NCI-H446 (cell line): ENCODE results near the gene SLC2A3.
A peak's percentile ranks its signal among the peaks of the same experiment; 100 is the strongest.
"Not testable (repeated sequence)": the region's sequence is repeated elsewhere in the genome, so short reads cannot be mapped to it uniquely, and the experiment has no call there.

Source experiments
- DNase-seq, 2 experiments: peaks; one replicate each; lab custom pipeline; 2025; lab: John Stamatoyannopoulos, UW

The SLC2A3 gene

DNA sequence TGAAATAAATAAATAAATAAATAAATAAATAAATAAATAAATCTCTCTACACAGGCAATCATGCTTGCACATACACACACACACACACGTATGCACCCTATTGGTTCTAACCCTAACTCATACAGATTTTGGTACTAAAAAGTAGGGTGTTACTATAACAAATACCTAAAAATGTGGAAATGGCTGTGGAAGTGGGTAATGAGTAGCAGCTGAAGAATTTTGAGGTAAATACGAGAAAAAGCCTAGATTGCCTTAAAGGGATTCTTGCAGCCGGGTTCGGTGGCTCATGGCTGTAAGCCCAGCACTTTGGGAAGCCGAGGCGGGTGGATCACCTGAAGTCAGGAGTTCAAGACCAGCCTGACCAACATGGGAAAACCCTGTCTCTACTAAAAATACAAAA, 15.7 kb upstream of the SLC2A3 start:
- no peak for DNase-seq

DNA sequence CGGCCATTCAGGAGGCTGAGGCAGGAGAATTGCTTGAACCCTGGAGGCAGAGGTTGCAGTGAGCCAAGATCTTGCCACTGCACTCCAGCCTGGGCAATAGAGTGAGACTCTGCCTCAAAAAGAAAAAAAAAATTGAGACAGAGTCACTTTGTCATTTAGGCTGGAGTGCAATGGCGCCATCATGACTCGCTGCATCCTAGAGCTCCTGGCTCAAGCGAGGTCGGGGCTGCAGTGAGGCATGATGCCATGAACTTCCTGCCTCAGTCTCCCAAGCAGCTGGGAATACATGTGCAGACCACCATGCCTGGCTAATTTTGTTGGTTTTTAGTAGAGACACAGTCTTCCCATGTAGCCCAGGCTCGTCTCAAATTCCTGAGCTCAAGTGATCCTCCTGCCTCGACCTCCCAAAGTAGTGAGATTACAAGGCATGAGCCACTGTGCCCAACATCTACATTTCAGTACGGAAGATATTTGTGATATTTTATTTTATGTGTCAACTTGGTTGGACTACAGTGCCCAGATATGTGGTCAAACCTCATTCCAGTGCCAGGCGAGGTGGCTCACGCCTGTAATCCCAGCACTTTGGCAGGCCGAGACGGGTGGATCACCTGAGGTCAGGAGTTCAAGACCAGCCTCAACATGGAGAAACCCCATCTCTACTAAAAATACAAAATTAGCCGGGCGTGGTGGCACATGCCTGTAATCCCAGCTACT, 14.4 kb upstream of the SLC2A3 start:
- not testable (repeated sequence) for DNase-seq

DNA sequence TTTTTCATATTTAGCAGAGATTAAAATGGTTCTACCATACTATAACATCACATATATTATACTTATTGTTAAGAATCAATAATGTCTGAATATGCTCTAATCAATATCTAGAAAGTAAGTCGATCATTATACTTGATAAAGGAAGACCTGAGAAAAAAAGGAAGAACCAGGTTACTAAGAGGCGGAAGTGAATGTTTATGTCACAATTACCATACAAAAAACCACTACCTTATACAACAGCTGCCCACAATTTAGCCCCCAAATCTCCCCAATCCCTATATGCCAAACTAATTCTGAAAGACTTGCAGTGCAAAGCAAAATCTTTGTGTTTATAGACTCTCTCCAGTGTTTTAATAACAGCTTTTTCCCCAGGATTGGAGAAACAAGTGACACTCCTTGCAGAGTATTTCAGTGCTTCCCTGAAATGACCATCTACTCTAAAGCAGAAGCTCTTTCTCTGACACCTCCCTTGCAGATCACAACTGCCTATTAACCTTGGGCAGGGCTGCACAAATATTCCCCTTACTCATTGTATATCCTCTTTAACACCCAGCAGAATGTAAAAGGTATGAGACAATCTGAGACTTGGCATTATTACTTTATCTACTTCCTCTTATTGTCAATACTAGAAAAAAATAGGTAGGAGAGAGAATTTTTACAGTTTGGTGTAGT, 12.7 kb upstream of the SLC2A3 start:
- DNase-seq = no peak

DNA sequence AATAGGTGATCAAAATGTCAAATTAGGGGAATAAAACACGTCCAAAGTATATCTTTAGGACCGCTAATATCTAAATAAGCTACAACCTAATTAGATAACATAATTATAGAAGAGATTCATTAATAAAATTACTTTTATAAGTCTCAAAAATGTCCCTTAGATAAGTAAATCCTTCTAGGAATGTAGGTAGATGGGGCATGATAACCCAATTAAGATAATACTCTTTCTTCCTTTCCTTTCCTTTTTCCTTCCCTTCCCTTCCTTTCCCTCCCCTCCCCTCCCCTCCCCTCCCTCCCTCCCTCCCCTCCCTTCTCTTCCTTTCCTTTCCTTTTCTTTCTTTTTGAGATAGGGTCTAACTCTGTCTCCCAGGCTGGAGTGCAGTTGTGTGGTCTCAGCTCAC, 11.0 kb upstream of the SLC2A3 start:
- no peak for DNase-seq

DNA sequence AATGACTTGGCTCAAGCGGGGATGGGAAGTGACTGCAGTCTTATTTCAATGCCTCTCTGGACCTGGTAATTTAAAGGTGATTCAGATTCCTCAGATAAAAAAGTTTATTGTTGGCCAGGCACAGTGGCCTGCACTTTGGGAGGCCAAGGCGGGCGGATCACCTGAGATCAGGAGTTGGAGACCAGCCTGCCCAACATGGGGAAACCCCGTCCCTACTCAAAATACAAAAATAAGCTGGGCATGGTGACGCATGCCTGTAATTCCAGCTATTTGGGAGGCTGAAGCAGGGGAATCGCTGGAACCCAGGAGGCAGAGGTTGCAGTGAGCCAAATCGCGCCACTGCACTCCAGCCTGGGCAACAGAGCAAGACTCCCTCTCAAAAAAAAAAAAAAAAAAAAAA, 8.8 kb upstream of the SLC2A3 start:
- DNase-seq = not testable (repeated sequence)

DNA sequence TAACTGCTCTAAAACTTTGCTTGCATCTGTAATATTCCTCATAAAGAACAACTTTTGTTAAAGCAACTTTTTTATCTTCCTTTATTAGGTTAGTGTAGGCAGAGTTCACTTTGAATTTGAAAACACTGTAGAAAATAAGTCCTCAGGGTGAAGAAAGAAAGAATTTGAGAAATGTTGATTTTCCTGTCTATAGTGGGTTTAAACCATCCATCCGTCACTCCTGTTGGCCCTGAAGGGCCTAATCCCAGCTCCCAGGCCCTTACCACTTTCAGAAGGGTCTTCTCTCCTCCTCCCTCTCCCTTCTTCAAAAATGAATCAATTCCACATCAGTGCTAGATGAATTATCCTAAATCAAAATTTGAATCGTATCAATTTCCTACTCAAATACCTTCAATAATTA, 4.9 kb upstream of the SLC2A3 start:
- DNase-seq = no peak

DNA sequence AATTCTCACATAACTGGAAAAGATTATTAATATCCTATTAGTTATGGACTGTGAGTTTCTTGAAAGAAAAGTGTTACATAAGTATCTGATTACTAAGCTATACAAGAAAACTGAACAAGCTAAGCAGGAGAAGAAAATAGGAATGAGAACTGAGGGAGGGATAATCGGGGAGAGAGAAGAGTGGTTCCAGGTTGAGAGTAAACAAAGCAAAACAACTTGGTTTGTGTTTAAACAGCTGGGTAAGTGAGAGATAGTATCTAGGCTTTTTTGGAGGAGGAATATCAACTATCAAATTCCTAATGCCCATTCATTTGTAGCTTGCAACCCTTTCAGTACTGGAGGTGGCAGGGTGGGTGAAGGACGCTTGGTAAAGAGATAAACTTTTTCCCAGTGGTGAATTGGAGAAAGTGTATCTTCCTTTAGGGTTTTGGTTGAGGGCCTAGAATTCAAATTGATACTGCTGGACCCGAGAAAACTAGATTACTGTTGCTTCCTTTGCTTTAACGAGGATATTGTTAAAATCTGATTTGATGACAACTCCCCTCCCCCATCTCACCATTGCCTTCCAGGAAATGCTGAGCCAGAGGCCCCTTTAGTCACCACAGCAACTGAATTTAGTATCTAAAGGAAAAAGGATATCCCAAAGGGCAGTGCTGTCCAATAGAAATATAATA, 2.0 kb upstream of the SLC2A3 start:
- no peak for DNase-seq

DNA sequence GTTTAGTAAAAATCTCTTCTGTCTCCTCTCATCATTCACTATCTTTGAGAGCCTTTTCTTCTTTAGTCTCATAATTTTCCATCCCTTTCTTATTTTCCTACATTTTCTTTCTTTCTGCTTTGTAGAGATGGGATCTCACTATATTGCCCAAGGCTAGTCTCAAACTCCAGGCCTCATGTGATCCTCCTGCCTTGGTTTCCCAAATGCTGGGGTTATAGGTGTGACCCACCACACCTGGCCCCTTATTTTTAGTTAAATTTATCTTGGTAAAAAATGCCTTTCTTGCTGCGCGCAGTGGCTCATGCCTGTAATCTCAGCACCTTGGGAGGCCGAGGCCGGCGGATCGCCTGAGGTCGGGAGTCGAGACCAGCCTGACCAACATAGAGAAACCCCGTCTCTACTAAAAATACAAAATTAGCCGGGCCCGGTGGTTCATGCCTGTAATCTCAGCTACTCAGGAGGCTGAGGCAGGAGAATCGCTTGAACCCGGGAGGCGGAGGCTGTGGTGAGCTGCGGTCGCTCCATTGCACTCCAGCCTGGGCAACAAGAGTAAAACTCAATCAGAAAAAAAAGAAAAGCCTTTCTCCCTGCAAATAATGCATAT, 996 bp downstream of the SLC2A3 start:
- no peak for DNase-seq

DNA sequence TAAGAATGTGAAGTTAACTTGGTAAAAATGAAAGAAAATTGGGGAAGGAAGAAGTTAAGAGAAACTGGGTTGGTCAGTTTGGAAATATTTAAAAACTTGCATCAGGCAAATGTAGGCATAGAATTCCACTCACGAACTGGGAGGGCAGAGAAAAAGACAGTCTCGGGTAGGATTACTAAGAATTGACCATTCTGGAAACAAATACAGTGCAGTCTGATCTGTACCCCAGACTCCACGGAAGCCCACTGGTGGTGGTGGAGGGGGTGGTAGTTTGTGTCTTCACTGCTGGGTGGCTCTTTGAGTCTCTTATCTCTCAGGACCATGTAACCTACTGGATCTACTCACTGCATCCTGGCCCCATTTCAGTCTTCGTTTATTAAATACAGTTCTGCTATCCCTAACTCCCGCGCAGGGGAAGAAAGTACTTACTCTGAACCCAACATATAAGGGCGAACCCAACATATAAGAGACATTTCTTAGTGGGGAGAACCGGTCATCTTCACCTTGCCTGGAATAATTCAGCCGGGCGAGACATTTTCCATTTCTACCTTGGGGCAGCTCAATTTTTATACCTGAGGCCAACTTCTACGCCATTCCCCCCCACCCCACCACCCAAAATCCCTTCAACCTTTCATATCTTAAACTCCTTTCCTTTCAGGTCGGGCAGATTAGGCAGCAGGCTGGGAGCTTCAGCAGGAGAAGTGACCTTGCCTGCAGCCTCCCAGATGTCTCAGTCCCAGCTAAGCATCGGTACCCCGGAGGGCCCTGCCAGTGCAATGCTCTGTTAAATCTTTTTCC, 1.7 kb downstream of the SLC2A3 start:
- no peak for DNase-seq

DNA sequence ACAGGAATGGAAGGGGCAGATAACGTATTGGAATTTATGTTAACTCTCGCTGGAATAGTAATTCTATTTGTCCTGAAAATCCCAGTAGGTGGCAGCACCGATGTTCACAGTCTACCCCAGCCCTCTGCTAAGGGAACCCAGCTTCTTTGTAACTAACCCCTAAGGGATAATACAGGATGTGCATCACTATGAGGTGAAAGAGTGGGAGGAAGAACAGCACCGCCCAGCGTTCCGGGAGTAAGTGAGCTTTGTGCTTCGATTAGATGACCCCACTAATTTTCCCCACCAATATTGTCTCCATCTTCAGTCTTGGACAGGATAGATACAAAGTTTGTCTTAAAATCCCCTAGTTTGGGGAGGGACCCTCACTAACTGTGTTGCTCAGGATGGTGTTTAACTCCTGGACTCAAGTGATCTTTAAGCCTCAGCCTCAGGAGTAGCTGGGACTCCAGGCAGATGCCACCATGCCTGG, 2.7 kb downstream of the SLC2A3 start:
- peak; percentile 52 to 59 for DNase-seq

DNA sequence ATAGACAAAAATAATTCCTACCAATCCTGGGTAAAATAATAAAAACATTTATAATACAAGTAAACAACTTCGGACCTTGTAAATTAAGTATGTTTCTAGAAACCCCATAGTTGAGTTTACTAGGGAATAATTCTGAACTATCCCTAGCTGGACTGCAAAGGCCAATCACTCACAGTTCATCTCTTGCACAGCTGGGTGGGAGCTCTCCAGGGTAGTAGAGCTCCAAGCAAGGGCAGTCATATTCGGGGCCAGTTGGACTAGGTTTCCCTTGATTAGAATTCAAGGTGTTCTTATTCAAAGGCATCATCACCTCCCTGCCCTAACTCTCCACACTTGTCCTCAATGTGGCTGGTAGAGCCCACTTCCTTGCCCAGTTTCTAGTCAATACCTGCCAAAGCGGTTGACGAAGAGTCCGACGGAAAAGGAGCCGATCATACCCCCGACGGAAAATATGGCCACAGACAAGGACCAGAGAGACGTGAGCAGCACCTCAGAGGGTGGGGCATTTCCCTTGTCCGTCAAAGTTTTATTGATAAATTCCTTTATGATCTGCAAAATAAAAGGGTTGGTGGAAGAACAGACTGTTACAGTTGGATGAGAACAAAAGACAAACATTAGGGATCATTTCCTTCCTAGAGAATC, 3.3 kb downstream of the SLC2A3 start:
- not testable (repeated sequence) for DNase-seq

DNA sequence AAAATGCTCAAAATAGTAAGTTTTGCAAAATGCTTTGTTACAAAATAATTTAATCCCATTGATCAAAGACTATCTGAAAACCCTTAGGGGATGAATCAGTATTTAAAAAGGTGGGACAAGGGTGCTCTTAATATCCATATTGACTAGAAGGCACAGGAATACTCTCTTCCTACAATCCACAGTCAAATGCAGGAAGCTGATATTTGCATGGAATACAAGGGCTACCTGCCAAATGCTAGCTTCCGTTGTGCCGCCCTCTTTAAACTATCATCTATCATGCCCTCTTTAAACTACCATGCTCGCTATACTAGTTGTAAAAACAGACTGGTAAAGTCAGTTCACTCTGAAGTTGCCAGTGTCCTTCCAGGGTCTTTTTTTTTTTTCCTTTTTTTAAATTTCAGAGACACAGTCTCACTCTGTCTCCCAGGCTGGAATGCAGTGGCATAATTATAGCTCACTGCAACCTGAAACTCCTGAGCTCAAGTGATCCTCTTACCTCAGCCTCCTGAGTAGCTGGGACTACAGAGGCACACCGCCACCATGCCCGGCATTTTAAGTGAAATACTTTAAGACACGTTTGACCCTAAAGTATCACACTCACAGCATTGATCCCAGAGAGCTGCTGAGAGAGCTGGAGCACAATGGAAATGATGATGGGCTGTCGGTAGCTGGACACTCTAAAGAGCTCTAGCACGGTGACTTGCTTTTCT, 6.7 kb downstream of the SLC2A3 start:
- DNase-seq = no peak

DNA sequence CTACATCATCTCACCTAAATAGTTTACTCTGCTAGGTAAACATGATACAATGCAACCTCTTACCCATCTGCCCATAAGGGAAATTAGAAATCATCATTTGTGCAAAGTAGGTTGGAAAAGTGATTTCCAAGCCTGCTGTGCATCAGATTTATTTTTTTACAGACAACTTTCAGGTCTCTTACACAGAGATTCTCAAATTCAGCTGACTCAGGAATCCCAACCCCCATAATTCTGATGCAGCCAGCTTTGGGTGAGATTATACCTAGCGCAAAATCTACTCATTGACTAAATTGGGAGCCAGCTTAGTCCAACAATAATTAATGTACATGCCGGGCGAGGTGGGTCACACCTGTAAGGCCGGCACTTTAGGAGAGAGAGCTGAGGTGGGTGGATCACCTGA, 8.5 kb downstream of the SLC2A3 start:
- DNase-seq = no peak

DNA sequence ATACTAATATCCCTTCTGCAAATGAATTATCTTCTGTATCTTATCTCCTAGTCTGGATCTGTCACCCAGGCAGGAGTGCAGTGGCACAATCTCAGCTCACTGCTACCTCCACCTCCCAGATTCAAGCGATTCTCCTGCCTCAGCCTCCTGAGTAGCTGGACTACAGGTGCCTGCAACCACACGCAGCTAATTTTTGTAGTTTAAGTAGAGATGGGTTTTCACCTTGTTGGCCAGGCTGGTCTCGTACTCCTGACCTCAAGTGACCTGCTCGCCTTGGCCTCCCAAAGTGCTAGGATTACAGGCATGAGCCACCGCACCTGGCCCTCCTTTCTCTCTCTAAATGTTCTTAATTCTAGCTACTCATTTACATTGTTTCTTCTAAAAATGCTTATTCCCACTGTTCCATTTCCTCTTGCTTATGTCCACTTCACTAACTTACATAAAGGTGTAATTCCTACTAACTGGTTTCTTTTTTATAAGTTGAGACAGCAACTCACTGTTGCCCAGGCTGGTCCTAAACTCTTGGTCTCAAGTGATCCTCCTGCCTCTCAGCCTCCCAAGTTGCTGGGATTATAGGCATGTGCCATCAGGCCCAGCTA, 9.8 kb downstream of the SLC2A3 start:
- DNase-seq = not testable (repeated sequence)

DNA sequence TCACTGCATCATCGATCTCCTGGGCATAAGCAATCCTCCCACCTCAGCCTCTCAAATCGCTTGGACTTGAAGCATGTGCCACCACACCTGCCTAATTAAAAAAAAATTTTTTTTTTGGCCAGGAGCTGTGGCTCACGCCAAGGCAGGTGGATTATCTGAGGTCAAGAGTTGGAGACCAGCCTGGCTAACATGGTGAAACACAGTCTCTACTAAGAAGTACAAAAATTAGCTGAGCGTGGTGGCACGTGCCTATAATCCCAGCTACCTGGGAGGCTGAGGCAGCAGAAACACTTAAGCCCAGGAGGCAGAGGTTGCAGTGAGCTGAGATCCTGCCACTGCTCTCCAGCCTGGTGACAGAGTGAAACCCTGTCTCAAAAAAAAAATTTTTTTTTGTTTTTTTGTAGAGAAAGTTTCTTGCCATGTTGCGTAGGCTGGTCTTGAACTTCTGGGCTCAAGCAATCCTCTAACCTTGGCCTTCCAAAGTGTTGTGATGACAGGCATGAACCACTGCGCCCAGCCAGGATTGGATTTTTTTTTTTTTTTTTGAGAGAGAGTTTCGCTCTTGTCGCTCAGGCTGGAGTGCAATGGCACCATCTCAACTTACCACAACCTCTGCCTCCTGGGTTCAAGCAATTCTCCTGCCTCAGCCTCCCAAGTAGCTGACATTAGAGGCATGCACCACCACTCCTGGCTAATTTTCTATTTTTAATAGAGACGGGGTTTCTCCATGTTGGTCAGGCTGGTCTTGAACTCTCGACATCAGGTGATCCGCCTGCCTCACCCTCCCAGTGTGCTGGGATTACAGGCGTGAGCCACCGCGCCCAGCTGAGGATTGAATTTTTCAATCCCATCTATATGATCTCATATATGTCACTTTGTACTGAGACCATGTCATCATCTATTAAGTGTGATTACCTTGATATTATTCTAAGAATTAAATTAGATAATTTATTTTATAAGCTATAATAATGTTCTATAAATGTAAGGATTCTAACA, 12.4 kb downstream of the SLC2A3 start:
- DNase-seq = no peak

DNA sequence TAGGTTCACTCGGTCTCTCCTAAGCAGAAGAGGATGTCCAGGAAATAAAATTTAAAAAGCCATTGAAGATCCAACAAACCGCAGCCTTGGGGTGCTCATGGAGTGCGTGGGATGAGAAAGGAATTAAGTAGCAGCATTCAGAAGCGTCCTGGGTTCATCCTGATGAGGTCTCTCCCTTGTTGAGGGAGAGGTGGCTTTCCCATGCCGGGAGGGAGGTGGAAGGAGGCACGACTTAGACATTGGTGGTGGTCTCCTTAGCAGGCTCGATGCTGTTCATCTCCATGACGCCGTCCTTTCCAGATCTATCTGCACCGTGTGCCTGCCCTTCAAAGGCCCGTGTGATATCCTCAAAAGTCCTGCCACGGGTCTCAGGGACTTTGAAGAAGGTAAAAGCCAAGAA, 14.8 kb downstream of the SLC2A3 start:
- DNase-seq = not testable (repeated sequence)

DNA sequence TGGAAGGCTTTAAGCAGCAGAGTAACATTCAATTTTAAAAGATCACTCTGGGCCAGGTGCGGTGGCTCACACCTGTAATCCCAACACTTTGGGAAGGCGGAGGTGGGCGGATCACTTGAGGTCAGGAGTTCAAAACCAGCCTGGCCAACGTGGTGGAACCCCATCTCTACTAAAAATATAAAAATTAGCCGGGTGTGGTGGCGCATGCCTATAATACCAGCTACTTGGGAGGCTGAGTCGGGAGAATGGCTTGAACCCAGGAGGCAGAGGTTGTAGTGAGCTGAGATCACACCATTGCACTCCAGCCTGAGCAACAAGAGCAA, 17.8 kb downstream of the SLC2A3 start:
- not testable (repeated sequence) for DNase-seq

DNA sequence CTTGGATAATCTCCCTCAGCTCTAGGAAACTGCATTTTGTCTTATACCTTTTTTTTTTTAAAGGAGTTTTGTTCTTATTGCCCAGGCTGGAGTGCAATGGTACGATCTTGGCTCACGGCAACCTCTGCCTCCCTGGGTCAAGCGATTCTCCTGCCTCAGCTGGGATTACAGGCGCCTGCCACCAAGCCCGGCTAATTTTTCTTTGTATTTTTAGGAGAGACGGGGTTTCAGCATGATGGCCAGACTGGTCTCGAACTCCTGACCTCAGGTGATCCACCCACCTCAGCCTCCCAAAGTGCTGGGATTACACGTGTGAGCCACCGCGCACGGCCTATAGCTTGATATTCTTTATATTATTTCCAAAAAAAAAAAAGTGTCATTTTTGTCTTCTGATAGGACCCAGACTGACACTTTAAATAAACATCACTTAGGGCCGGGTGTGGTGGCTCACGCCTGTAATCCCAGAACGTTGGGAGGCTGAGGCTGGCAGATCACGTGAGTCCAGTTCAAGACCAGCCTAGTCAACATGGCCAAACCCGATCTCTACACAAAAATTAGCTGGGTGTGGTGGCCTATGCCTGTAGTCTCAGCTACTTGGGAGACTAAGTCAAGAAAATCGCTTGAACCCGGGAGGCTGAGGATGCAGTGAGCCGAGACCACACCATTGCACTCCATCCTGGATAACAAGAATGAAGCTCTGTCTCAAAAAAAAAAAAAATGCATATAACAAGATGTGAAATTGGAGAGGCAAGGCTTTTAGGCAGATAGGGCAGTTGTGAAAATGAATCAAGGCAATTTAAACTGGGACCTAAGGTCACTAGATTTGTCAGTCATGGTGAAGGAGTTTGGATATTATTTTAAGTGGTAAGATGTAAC, 18.4 kb downstream of the SLC2A3 start:
- DNase-seq = no peak
